Omental fat pad (tissue), 4 donors: Measurements from ENCODE around the gene PRKCE. TPM values are rescaled to one million over a fixed set of nuclear protein-coding genes. Genes with fewer than 3 reads are reported as not detected.
"Not testable (repeated sequence)": the region's sequence is repeated elsewhere in the genome, so short reads cannot be mapped to it uniquely, and the experiment has no call there.

Experiments
- ATAC-seq: fragments of 150-250 bp; one replicate; pipeline ENCODE4 v1.9.1; 2016; ENCODE audit warnings: mild to moderate bottlenecking, moderate library complexity; ENCODE audit not compliant: low FRiP score
- DNase-seq: peaks from one replicate; pipeline ENCODE4 v3.0.0-alpha.2; 2019; ENCODE audit warnings: low spot score
- CTCF ChIP-seq, 3 donors: fragments of 450-650 bp; IDR thresholded peaks; one replicate each; pipeline ENCODE4 v1.5.1; 2016 to 2017; ENCODE audit warnings: antibody characterized with exemption in 3 of 3, mild to moderate bottlenecking in 3 of 3, moderate library complexity in 2 of 3
- total RNA-seq, 4 donors: library from RNA; depleted of rRNA; stranded (reverse); fragments of >200 nt; gene quantifications; one replicate each; pipeline ENCODE4 v1.1.0, GENCODE V29; 2016

PRKCE gene
- total RNA-seq, 4 donors from 2014 or later, result 8.8 to 24.3 (median 14.0) TPM

DNA sequence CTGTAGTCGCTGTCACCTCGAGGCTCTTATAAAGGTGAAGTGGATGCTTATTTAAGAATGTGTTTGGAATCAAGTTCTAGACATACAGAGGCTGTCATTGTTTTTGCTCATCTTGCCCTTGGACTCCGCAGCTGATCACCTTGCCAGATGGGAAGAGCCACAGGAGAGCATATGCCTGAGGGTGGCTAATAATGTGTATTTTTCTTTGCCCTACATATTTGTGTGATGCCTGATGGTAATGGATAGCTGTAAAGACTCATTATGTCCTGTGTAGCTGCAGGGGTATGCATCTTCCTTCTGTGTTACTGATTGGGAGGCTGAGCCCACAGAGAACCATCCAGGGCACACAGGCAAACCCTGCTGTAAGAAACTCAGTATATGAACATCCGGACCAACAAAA, 61.7 kb downstream of the PRKCE start:
- DNase-seq (no peak), ATAC-seq (no peak)
- no peak for TF ChIP-seq CTCF (IDR thresholded peaks at IDR 0.05)

DNA sequence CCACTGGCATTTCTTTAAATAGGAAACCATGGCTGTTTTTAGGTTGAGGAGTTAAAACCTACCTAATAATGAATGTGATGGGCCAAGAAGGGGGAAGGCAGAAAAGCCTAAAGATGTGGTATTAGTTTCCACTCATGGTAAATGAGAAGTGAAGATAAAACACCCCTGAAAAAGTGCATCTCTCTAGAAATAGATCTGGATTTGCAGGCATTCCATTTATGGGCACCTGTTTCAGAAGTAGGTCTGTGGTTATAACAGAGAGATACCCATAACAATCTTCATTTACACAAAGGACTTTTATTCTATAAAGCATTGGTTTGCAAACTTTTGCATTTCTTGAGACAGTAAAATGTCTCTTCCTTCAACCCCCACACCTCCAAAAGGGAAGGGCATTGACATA, 62.1 kb downstream of the PRKCE start:
- no peak for TF ChIP-seq CTCF (IDR thresholded peaks at IDR 0.05)
- no peak for DNase-seq
- ATAC-seq, result no peak

DNA sequence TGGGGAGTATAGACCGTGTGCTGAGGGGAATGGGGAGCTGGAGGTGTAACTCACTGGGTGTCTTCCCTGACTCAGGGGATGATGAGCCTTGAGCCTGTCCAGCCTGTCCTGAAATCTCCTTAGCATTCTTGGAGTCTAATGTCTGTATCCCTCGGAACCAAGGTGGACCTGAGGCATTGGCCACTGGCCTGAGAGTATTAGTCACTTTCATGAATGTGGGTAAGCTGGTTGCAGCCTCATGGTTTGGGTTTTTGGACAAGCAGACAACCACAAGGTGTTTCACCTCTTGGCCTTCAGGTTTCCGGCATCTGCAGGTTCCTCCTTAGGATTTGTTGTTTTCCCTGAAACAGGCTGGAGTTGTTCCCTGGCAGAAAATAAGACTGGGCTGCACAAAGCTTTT, 63.2 kb downstream of the PRKCE start:
- TF ChIP-seq CTCF (IDR thresholded peaks at IDR 0.05), result no peak
- ATAC-seq, result no peak
- DNase-seq, result no peak

GRCh38 chr2:45715601-45716379, 64.3 kb downstream of the PRKCE start:
- no peak for DNase-seq
- no peak for TF ChIP-seq CTCF (IDR thresholded peaks at IDR 0.05)
- no peak for ATAC-seq

DNA sequence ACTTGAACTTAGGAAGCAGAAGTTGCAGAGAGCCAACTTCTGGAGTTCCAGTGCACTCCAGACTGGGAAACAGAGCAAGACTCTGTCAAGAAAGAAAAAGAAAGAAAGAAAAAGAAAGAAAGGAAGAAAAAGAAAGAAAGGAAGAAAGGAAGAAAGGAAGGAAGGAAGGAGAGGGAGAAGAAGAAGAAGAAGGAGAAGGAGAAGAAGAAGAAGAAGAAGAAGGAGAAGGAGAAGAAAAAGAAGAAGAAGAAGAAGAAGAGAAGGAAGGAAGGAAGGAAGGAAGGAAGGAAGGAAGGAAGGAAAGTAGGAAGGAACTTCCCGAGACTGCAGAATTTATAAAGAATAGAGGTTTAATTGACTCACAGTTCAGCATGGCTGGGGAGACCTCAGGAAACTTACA, 65.0 kb downstream of the PRKCE start:
- DNase-seq, ATAC-seq: not testable (repeated sequence)

GRCh38 chr2:45716915-45717314, 65.4 kb downstream of the PRKCE start:
- ATAC-seq, result no peak
- no peak for TF ChIP-seq CTCF (IDR thresholded peaks at IDR 0.05)
- no peak for DNase-seq

- TF ChIP-seq CTCF (IDR thresholded peaks at IDR 0.05), result no peak
- DNase-seq, result no peak
- ATAC-seq, result no peak
Measured at GRCh38 chr2:45720210-45720609, 68.7 kb downstream of the PRKCE start.
